ENCODE measurements around the gene SMURF1.
"Not testable (repeated sequence)": the region's sequence is repeated elsewhere in the genome, so short reads cannot be mapped to it uniquely, and the experiment has no call there.

SMURF1 gene

GRCh38 chr7:99109108-99110051 is 34.5 kb downstream of the SMURF1 start:
- H3K27ac ChIP-seq, result no peak overlapping the region
- TF ChIP-seq ZFX (IDR thresholded peaks at IDR 0.05; ENCODE audit: borderline replicate concordance) (no peak), CTCF (IDR thresholded peaks at IDR 0.05) (no peak)

GRCh38 chr7:99108613-99109012 is 35.3 kb downstream of the SMURF1 start:
- TF ChIP-seq ZFX (IDR thresholded peaks at IDR 0.05; ENCODE audit: borderline replicate concordance) (no peak), CTCF (IDR thresholded peaks at IDR 0.05) (no peak)
- H3K27ac ChIP-seq, result no peak overlapping the region

GRCh38 chr7:99106821-99107241 is 37.1 kb downstream of the SMURF1 start:
- no peak overlapping the region for H3K27ac ChIP-seq
- TF ChIP-seq CTCF (IDR thresholded peaks at IDR 0.05), result no peak
- no peak for TF ChIP-seq ZFX (IDR thresholded peaks at IDR 0.05; ENCODE audit: borderline replicate concordance)

GRCh38 chr7:99106411-99106810 is 37.5 kb downstream of the SMURF1 start:
- TF ChIP-seq CTCF (IDR thresholded peaks at IDR 0.05) (no peak), ZFX (IDR thresholded peaks at IDR 0.05; ENCODE audit: borderline replicate concordance) (no peak)
- H3K27ac ChIP-seq, result no peak overlapping the region

- TF ChIP-seq ZFX (IDR thresholded peaks at IDR 0.05; ENCODE audit: borderline replicate concordance) (no peak), CTCF (IDR thresholded peaks at IDR 0.05) (no peak)
- H3K27ac ChIP-seq, result no peak overlapping the region
Measured at GRCh38 chr7:99105756-99106155, 38.2 kb downstream of the SMURF1 start.

- H3K27ac ChIP-seq, result no peak overlapping the region
- no peak for TF ChIP-seq CTCF (IDR thresholded peaks at IDR 0.05)
- no peak for TF ChIP-seq ZFX (IDR thresholded peaks at IDR 0.05; ENCODE audit: borderline replicate concordance)
Measured at GRCh38 chr7:99104631-99105030, 39.3 kb downstream of the SMURF1 start.

GRCh38 chr7:99103836-99104235 is 40.1 kb downstream of the SMURF1 start:
- not testable (repeated sequence) for H3K27ac ChIP-seq
